DMS 273 (cell line): Measurements from ENCODE around the gene CA4.

Experiments used
- DNase-seq: peaks from one replicate; lab custom pipeline; 2025; ENCODE audit not compliant: unreplicated experiment; lab: John Stamatoyannopoulos, UW

CA4 gene

DNA sequence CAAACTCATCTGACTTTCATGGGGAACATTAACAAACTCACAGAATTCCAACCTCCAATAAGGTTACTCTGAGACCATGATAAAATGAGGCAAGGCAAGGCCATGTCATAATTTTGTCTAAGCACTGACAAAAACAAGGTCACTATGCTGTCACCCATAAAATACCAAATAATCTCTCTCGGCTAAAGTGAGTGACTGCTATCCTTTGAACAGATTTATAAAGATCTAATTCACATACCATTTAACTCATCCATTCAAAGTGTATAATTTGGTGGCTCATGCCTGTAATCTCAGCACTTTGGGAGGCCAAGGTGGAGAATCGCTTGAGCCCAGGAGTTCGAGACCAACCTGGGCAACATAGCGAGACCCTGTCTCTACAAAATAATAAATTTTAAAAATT, 20.6 kb upstream of the CA4 start:
- no peak for DNase-seq

DNA sequence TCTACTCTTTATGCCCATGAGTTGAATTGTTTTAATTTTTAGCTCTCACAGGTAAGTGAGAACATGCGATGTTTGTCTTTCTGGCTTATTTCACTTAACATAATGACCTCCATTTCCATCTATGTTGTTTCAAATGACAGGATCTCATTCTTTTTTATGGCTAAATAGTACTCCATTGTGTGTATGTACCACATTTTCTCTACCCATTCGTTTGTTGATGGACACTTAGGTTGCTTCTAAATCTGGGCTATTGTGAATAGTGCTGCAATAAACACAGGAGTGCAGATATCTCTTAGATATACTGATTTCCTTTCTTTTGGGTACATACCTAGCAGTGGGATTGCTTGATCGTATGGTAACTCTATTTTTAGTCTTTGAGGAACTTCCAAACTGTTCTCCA, 19.3 kb upstream of the CA4 start:
- DNase-seq, result no peak

DNA sequence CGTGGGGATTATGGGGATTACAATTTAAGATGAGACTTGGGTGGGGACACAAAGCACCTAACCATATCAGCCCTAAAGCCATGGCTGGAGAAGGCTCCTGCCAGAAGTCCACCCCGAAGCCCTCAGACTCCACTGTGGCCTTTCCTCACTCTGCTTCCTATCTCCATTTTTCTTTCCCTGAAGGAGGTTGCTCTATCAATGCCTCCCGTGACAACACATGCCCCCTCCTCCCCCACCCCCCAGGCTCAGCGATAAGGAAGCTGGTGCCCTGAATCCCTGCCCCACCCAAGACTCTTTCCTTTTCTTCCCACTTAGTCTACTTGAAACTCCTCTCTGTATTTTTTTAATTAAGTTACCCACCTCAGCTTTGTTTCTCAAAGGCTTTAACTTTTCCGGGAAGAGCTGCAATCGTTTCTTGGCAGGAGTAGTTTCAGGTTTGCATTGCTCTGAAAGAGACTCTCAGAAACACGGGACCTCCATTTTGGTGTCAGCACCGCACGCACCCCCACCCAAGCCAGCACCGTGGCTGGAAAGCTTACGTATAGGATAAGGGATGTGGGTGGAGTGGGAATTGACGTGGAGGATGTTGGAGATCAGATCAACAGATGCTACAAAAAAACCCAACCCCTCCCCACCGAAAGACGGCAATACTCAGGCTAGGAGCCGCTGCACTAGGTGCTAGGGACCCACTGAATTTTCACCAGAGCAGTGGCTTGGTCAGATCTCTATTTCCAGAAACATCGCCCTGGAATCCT, 15.2 kb upstream of the CA4 start:
- peak; percentile 59 for DNase-seq

DNA sequence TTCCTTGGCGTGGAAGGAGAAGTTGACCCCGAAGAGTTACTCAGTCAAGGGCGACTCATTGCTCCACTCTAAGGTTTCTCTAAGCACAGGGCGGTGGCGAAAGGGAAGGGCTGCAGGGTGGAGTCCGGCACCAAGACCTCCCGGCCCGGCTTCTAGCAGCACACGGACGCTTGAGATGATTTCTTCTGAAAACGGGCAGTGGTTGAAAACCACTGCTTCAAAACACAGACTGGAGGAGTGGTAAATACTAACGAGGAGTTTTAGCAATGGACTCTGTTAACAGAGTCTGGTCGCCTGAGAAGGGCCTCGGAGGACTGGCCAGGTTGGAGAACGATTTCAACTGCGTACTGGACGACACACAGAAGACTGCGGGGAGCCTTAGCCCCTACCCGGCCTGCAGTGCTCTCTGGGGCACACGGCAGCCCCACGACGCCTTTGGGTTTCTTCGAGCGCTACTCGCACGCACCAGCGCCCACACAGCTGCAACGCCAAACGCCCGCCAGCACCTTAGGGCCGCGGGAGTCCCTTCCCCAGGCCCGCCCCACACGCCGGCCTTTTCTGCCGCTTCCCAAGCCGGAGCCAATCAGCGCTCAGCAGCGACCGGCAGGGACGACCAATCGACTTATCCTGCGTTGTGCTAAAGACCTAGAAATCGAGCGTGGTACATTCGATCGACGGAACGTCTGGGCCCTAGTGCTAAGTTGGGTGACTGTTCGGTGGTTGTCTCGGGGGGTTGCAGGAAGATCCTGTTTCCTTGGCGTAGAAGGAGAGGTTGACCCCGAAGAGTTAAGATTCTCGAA, 14.4 kb upstream of the CA4 start:
- DNase-seq, result peak; percentile 97

DNA sequence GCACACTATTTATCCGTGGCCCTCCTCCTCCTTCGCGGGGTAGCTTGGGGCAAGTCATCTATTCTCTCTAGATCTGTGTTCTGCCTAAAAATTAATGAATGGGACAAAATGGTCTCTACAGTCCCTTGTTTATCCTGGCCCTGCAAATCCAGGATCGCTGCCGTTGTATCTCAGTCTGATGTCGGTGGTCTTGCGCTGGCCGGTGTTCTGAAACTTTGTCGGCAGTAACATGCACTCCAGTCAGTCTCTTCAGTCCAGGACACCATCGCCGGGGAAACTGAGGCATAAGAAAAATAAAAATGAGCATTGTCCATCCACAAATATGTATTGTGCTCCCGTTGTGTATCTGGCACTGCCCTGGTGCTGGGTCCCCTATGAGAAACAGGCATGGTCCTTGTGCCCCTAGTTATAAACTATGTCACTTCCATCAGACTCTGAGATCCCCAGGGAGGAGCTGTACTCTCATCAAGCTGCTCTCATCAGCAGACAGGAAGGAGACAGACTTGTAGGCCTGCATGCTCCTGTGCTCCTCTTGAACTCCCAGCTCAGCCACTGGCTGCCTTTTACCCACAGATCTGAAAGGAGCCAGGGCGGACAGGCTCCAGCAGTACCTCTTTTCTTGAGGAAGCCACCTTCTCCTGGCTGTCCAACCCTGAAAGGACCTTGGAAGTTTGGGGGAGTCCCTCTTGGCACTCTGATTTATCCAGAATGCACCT, 13.7 kb upstream of the CA4 start:
- no peak for DNase-seq

DNA sequence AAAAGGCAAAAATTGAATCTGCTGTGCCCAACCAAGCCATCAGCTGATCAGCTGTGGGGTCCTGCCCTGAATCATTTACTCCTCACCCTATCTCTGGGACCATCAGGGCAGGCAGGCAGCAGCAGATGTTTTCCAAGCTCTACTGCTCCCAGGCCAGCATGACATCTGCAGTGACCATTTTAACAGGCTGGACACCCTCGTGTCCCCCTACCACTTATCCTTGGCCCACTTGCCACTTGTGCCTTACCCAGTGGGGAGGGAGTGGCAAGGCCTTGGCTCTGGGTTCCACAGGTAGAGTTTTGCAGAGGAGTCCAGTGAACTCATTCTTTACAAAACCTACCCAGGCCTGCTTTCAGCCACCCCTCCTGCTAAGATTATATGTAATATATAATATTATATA, 12.0 kb upstream of the CA4 start:
- no peak for DNase-seq

DNA sequence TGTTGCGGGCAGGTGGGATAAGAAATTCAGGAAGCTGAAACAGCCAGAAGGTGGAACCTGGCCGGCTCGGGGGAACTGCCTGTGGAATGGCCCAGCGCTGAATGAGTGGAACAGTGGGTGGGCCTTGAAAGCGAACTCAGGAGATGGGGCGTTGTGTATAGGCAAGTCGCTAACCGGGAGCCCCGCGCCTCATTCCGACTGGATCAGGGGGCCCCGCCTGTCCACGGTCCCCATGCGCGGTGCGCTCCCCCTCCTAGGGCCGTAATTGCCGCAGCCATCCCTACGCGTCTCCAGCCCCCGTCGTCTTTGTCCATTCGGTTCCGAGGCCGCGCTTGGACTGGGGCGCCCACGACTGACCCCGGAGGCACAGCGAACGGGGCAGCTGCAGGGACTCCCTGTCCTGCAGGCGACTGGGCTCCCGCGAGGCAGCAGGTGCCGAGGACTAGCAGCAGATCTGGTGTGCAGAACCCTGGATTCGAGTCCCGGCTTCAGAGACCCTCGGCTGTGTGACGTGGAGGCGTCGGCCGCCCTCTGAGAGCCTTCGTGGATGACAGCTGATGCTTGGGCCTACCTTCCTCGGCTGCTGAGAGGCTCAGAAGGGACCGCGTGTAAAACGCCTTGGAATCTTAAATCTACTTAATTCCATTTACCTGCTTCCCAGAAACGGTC, 10.9 kb upstream of the CA4 start:
- no peak for DNase-seq

DNA sequence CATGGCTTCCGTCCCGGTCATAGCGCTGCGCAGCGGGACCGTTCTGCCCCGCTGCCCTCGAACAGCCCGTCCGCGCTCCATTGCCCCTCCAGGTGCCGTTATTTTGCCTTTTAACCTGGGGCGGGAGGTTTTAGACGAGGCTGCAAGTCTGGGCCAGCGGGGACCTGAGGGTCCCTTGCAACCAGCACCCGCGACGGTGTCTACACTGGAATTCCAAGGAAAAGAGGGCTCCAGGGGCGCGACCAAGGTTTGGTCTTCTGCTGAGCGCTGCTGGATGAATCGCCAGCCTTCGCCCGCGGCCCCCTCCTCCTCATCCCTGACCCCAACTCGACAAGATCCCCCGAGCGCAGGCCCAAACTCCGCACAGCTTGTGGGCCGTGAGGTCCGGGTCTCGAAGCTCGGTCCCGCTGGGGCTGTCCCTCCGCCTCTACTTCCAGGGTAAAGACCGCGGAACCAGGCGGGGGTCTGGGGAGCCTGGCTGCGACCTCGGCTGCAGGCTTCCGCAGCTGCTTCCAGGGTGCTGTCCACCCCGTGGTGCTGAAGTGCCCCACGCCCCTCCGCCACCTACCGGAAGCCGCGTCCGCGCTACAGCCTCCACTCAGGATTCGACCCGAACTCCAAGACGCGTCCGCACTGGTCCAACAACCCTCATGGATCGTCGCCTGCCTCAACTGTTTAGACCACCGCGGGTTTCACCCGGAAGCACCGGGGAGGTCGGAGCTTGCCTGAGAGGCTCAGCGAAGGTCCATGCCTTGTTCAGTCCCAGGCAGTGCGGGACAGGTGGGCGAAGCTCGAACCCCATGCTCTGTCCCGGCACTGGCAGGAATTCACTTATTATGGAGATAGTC, 10.1 kb upstream of the CA4 start:
- no peak for DNase-seq

DNA sequence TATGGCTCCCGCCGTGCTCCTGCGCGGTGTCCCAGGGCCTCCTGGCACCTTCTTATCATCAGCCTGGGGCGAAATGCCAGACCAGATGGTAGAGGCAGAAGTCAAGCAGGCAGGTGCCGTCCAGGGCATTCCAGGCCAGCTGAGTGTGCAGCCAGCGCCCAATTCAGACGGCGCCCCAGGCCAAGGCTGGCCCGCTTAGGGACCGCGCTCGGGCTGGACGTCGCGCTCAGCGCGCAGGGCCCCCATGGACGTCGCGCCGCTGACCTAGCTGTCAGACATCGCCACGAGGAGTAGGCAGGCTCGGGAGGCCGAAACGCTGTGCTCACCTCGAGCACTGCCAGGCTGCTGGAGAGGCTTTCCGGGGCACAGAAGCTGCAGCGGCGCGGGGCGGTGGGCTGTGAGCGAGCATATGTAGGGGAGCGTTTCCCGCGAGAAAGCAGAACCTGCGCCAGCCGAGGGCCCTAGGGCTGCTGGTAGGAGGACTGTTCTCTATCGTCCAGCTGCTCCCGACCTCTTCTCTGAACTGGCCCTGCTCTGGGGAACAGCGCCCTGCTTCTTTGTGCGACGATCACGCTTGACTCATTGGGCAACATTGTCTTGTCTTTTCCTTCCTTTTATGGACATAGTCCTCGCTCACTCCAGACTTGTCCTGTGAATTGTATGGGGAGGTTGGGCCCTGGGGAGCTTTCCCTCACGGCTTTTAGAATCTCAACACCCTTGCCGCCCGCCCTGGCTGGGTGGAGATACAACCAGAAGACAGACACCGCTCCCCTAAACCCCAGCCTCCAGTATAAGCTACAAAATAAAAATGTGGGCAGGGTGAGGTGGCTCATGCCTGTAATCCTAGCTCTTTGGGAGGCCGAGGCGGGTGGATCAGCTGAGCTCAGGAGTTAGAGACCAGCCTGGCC, 8.4 kb upstream of the CA4 start:
- DNase-seq, result peak; percentile 92

DNA sequence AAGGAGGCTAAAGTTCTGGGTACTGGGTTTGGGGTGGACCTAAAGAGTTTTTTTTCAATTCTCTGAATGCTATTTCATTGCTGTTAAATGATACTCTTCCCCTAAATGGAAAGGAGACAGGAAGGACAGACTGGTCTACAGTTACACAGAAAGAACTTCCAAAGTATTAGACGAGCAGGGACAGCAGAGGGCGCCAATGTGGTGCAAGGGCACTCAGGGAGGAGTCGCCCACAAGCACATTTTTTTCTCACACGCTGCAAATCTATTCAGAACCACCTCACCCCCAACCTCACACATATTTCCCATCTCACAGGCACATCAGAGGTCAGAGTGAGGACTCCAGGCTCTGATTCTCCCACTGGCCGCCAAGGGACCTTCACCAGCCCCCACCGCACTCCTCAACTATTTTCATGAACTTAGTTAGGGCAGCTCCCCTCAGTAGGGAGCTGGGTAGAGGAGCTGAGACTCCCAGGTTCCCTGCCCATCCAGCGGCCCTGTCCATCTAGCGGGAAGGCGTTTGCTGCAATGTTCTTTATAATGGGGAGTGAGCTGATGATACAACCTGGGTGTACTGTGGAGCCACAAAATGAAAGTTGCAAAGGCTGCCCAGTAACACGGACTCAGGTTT, 6.8 kb upstream of the CA4 start:
- DNase-seq, result peak; percentile 97

DNA sequence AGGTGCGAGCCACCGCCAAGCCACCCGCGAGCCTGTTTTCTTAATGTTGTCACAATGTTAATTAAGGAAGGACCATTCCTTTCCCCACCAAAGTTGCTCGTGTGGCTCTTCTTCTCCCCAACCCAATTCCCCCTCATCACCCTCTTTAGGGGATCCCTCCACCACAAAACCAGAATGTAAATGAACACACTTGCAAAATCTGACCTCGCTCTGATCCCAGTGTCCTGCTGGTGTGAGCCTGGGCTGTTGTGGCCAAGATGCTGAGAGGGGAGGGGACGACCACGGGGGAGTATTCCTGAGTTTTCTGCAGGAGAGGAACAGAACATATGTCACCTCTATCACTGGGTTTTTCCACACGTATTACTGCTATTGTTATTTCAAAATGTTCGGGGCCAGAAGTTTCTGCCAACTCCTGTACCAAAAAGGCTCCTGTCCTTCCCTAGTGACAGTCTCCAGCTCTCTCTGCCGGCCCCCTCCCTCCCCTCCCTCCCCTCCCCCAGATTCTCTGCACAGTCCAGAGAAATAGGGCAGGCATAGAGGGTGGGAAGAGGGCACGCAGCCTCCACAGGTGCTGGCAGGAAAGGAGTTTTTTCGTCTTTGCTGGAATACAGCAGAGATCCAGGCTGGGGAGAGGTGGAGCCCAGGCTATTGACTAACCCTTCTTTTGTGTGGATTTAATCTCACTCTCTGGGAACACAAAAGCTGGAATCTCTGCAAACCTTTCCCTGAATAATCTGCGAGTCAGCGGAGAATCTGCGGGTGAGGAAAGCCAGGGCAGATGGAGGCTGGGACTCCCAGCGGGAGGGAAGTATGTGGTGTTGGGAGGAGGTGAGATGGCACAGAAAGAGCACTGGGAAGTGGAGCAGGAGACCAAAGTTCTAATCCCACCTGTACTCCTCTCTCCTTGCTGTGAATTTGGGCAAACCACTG, 4.5 kb upstream of the CA4 start:
- peak; percentile 63 for DNase-seq

DNA sequence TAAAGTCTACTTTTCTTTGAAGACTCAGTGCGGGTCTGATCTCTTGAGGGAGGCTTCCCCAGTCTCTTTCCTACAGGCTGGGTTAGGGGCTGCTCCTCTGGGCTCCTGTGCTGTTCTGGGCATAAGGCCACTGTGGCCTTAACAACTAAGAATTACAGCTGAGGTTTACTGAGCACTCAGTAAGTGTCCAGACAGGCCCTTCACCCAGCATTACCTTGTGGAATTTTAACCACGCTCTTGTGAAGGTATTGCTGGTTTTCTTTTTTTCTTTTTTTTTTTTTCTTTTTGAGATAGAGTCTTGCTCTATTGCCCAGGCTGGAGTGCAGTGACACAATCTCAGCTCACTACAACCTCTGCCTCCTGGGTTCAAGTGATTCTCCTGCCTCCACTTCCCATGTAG, 3.6 kb upstream of the CA4 start:
- no peak for DNase-seq

DNA sequence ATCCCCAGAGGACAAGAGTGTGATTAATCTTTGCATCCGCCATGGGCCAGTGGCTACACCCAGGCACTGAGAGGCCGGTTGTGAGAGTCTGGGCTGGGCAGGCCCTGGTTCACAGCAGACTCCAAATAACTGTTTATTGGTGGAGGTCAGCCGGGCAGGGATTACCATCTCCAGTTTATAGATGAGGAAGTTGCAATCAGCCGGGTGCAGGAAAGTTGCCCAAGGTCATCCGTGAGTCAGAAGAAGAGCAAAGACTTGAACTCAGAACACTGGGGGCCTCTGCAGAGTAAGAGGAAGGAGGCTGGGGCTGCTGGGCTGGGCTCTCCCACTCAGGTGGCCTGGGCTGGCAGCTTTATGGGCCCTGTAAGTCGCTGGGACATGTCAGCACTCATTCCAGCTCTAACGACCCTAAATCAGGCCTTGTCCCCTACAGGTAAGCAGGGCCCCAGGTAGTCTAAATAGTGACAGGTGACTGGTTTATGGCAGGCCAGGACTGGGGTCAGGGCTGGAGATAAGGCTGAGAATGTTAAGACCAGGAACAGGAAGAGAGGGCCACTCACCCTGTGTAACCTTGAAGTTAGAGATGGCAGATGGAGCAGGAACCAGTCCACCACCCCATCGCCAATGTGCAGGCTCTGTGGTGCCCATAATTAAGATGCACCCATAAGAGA, 2.1 kb upstream of the CA4 start:
- DNase-seq, result no peak

DNA sequence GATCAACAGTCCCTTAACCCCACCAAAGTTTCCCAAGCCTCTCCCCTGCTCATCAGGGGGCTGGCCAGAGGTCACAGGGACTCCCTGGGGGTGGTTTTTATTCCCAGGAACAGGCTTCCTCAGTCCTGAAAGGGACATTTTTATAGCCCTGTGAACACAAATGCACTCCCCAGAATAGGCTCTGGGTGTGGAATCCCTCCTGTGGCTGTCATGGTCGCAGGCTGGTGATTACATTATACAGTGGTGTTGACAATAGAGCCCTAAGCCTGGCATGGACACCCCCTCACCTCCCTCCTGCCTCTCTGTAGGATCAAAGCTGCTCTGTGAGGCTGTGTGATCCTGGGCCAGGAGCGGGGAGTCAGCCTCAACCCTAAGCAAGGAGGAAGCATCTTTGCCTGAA, 1.4 kb upstream of the CA4 start:
- no peak for DNase-seq

DNA sequence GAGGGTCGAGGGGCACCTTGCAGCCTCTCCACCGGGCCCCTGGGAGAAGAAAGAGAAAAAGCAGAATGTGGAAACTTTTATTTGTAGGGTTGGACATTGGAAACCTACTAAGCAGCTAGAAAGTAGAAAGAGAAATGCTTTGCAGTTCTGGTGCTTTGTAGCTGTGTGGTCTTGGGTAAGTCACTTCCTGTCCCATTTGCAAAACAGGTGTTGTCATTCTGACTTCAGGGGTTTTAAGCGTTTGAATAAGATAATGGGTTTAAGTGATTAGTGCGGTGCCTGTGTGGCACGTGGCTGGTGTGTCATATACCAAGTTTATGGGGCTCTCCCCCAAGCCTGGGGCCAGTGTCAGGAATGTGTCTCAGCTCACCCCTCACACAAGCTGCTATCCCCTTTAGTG, 1.6 kb downstream of the CA4 start:
- no peak for DNase-seq

DNA sequence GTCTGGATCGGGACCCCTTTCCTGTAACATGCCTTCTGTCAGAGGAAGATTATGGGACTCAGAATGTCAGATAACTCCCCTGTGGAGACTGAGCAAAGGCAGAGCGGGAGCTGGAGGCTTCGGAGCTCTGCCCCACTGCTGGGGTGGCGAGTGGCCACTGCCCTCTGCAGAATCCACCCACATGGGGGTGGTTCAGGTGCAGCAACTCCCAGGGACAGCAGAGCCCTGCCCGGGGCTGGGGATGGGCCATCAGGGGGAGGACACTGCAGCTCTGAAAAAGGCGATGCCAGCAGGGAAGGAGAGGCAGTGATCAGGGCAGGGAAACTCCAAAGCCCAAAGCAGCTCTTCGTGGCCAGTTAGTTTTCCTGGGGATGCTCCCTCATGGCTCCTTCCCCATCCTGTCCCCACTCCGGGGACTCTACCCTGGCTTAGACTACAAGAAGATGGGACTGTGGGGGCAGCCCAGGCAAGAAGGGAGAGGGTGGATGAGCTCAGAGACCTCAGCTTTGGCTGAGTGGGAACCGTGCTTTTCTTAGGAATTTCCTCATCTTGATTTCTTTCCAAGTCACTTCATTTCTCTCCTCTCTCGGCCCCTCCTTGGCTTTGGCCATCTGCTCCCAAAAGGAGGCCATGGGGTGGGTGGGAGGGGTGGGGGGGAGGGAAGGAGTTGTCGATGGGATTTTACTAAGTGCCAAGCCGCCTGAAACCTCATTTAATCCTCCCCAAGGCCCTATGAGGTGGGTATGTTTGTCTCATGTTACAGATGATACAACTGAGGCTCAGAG, 4.0 kb downstream of the CA4 start:
- peak; percentile 59 for DNase-seq
